NT2/D1 (cell line): Measurements from ENCODE around the gene TSEN34.

ENCODE experiments used
- SUZ12 ChIP-seq: IDR thresholded peaks from 2 replicates; pipeline ENCODE4 v1.6.1; 2011; ENCODE audit not compliant: insufficient read length, insufficient read depth; ENCODE audit errors: extremely low read depth
- YY1 ChIP-seq: IDR thresholded peaks from 2 replicates; pipeline ENCODE4 v1.6.1; 2011; ENCODE audit not compliant: insufficient read length, insufficient read depth
- ZNF274 ChIP-seq: IDR thresholded peaks from 2 replicates; pipeline ENCODE4 v1.6.1; 2011; ENCODE audit warnings: mild to moderate bottlenecking, low read depth, low read length

- TF ChIP-seq SUZ12, result no peak
- no peak for TF ChIP-seq YY1
- no peak for TF ChIP-seq ZNF274
These were observed 38.9 kb downstream of the TSEN34 start for GRCh38 chr19:54230031-54230430.
